Right lung (tissue), 10 donors: ENCODE measurements around the gene YIPF5. TPM values are rescaled to one million over a fixed set of nuclear protein-coding genes. Genes with fewer than 3 reads are reported as not detected.

Source experiments
- DNase-seq, 2 donors: peaks; one replicate each; pipeline ENCODE4 v3.0.0-alpha.2; 2013
- long read RNA-seq, 8 donors: transcript quantifications; one replicate each; lab custom pipeline, GENCODE V29; 2026
- polyA plus RNA-seq, 5 donors: library from polyadenylated mRNA; unstranded; fragments of 120-200 nt; gene quantifications; one replicate each; pipeline versions ENCODE4 v1.2.1 to v1.2.3, GENCODE V29; 2013; ENCODE audit warnings: inconsistent platforms in 1 of 5, low replicate concordance in 1 of 5; ENCODE audit not compliant: insufficient read length in 5 of 5, insufficient read depth in 1 of 5

The YIPF5 gene
- polyA plus RNA-seq = 10 to 100 TPM; 52.0 to 70.7 (median 65.2) TPM
- long read RNA-seq, donor 1, transcript YIPF5-201 (6 exons, 3,147 nt) = major isoform, 33 of 44 reads
- long read RNA-seq, donor 1, partial matches to known transcripts = 6 of 44 reads
- long read RNA-seq, donor 1, other reads (novel, unspliced or antisense) = 0 of 44 reads
- long read RNA-seq, donor 2, transcript YIPF5-201 (6 exons, 3,147 nt) = major isoform, 10 of 11 reads
- long read RNA-seq, donor 2, partial matches to known transcripts = 0 of 11 reads
- long read RNA-seq, donor 2, other reads (novel, unspliced or antisense) = 0 of 11 reads
- long read RNA-seq, donor 3, transcript YIPF5-201 (6 exons, 3,147 nt) = major isoform, 17 of 59 reads
- long read RNA-seq, donor 3, partial matches to known transcripts = 40 of 59 reads
- long read RNA-seq, donor 3, other reads (novel, unspliced or antisense) = 0 of 59 reads
- long read RNA-seq, donor 4, transcript YIPF5-201 (6 exons, 3,147 nt) = major isoform, 16 of 30 reads
- long read RNA-seq, donor 4, partial matches to known transcripts = 14 of 30 reads
- long read RNA-seq, donor 4, other reads (novel, unspliced or antisense) = 0 of 30 reads
- long read RNA-seq, donor 5, transcript YIPF5-201 (6 exons, 3,147 nt) = major isoform, 36 of 39 reads
- long read RNA-seq, donor 5, partial matches to known transcripts = 0 of 39 reads
- long read RNA-seq, donor 5, other reads (novel, unspliced or antisense) = 0 of 39 reads
- long read RNA-seq, donor 6, transcript YIPF5-201 (6 exons, 3,147 nt) = major isoform, 34 of 37 reads
- long read RNA-seq, donor 6, partial matches to known transcripts = 0 of 37 reads
- long read RNA-seq, donor 6, other reads (novel, unspliced or antisense) = 0 of 37 reads
- long read RNA-seq, donor 7, transcript YIPF5-201 (6 exons, 3,147 nt) = major isoform, 22 of 22 reads
- long read RNA-seq, donor 7, partial matches to known transcripts = 0 of 22 reads
- long read RNA-seq, donor 7, other reads (novel, unspliced or antisense) = 0 of 22 reads
- long read RNA-seq, donor 8, transcript YIPF5-201 (6 exons, 3,147 nt) = major isoform, 5 of 6 reads
- long read RNA-seq, donor 8, partial matches to known transcripts = 0 of 6 reads
- long read RNA-seq, donor 8, other reads (novel, unspliced or antisense) = 0 of 6 reads

- peak; percentile 91 to 96 for DNase-seq
Observed at GRCh38 chr5:144170276-144171024, at the start of gene YIPF5, which contains the start of gene KCTD16. TSS of gene YIPF5 (minus strand) at chr5:144170659. CDS start at chr5:144169955, 704 bp downstream. TSS of gene KCTD16 (plus strand) at chr5:144170873.

GRCh38 chr5:144219869-144220268 is 49.4 kb upstream of the YIPF5 start:
- no peak for DNase-seq

- DNase-seq = no peak
Observed at GRCh38 chr5:144210655-144211054, 40.2 kb upstream of the YIPF5 start.

- no peak for DNase-seq
Observed at GRCh38 chr5:144209361-144209760, 38.9 kb upstream of the YIPF5 start.

GRCh38 chr5:144207875-144208444 is 37.5 kb upstream of the YIPF5 start:
- no peak for DNase-seq

GRCh38 chr5:144206141-144206540 is 35.7 kb upstream of the YIPF5 start:
- no peak for DNase-seq

- DNase-seq = peak in 1 of 2 donors; percentile 35
Observed at GRCh38 chr5:144205141-144205551, 34.7 kb upstream of the YIPF5 start.

GRCh38 chr5:144203750-144204596 is 33.5 kb upstream of the YIPF5 start:
- peak; percentile 48 to 66 for DNase-seq

- no peak for DNase-seq
Observed at GRCh38 chr5:144202726-144203125, 32.3 kb upstream of the YIPF5 start.

GRCh38 chr5:144202072-144202471 is 31.6 kb upstream of the YIPF5 start:
- no peak for DNase-seq

GRCh38 chr5:144201588-144201987 is 31.1 kb upstream of the YIPF5 start:
- DNase-seq = no peak

- no peak for DNase-seq
Observed at GRCh38 chr5:144198386-144198785, 27.9 kb upstream of the YIPF5 start.

GRCh38 chr5:144196612-144197011 is 26.2 kb upstream of the YIPF5 start:
- no peak for DNase-seq

- DNase-seq = no peak
Observed at GRCh38 chr5:144195448-144195847, 25.0 kb upstream of the YIPF5 start.

- DNase-seq = no peak
Observed at GRCh38 chr5:144194144-144194543, 23.7 kb upstream of the YIPF5 start.

- DNase-seq = no peak
Observed at GRCh38 chr5:144192661-144193060, 22.2 kb upstream of the YIPF5 start.

- DNase-seq = peak in 1 of 2 donors; percentile 33
Observed at GRCh38 chr5:144191998-144192397, 21.5 kb upstream of the YIPF5 start.

- no peak for DNase-seq
Observed at GRCh38 chr5:144191531-144191930, 21.1 kb upstream of the YIPF5 start.

- no peak for DNase-seq
Observed at GRCh38 chr5:144189800-144190429, 19.5 kb upstream of the YIPF5 start.
